GM10248 (cell line): ENCODE data around the gene FAM114A1.
"Not testable (repeated sequence)": the region's sequence is repeated elsewhere in the genome, so short reads cannot be mapped to it uniquely, and the experiment has no call there.

ENCODE experiments used
- CTCF ChIA-PET: fragments of 300-600 bp; sonication (Branson Sonifier 250); formaldehyde crosslinking; extraction: SDS; loops from one replicate; lab custom pipeline; 2021; ENCODE audit warnings: antibody characterized with exemption; lab: Yijun Ruan, JAX
- POLR2A ChIA-PET: fragments of 350-650 bp; sonication (Branson Sonifier 250); formaldehyde crosslinking; extraction: SDS; loops from one replicate; lab custom pipeline; 2020; ENCODE audit warnings: antibody characterized with exemption; lab: Yijun Ruan, JAX
- DNase-seq: peaks from one replicate; pipeline ENCODE4 v3.0.0; 2012; ENCODE audit errors: extremely low spot score
- TF ChIP-seq, protein P1 (sequence below): IDR thresholded peaks from 2 replicates; pipeline ENCODE4 v1.5.1; 2012; ENCODE audit warnings: mild to moderate bottlenecking, low read depth; ENCODE audit errors: extremely low read depth, missing control alignments, control extremely low read depth

Gene FAM114A1

DNA sequence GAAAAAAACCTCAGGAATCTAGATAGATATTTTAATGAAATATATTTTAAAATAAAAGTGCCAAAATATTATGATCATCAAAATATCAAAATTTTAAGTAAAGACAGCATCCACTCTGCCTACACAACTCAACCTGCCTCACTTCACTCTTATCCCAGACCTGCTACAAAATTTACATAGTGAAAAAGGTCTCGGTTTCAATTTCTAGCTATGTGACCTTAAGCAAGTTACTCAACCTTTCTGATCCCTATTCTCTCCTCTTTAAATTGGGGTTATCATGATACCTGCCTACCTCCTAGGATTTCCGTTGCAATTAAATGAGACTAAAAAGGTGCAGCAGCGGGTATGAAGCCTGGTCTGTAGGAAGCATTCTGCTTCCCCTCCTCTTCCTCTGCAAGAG is 72.9 kb downstream of the FAM114A1 start:
- no peak for DNase-seq
- ChIA-PET CTCF (interaction anchor here (0.8 to 1.6 kb wide), 3 partner anchors 9 to 16 kb away, joined by 3 read pairs; no protein-coding TSS in a partner anchor), POLR2A (no interaction called here)
- TF ChIP-seq, protein P1, sequence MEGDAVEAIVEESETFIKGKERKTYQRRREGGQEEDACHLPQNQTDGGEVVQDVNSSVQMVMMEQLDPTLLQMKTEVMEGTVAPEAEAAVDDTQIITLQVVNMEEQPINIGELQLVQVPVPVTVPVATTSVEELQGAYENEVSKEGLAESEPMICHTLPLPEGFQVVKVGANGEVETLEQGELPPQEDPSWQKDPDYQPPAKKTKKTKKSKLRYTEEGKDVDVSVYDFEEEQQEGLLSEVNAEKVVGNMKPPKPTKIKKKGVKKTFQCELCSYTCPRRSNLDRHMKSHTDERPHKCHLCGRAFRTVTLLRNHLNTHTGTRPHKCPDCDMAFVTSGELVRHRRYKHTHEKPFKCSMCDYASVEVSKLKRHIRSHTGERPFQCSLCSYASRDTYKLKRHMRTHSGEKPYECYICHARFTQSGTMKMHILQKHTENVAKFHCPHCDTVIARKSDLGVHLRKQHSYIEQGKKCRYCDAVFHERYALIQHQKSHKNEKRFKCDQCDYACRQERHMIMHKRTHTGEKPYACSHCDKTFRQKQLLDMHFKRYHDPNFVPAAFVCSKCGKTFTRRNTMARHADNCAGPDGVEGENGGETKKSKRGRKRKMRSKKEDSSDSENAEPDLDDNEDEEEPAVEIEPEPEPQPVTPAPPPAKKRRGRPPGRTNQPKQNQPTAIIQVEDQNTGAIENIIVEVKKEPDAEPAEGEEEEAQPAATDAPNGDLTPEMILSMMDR, result no peak

DNA sequence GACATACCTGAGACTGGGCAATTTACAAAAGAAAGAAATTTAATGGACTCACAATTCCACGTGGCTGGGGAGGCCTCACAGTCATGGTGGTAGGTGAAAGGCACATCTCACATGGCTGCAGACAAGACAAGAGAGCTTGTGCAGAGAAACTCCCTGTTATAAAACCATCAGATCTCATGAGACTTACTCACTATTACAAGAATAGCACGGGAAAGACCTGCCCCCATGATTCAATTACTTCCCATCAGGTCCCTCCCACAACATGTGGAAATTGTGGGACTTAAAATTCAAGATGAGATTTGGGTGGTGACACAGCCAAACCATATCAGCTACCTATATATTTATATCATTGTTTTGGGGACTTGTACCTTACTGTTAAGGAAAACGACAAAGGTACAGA is 74.3 kb downstream of the FAM114A1 start:
- CTCF ChIA-PET, result interaction anchor here (1.2 to 1.9 kb wide), 6 partner anchors 12 to 193 kb away, joined by 3 to 5 read pairs (median 3); no protein-coding TSS in a partner anchor
- DNase-seq, POLR2A ChIA-PET: not testable (repeated sequence)

DNA sequence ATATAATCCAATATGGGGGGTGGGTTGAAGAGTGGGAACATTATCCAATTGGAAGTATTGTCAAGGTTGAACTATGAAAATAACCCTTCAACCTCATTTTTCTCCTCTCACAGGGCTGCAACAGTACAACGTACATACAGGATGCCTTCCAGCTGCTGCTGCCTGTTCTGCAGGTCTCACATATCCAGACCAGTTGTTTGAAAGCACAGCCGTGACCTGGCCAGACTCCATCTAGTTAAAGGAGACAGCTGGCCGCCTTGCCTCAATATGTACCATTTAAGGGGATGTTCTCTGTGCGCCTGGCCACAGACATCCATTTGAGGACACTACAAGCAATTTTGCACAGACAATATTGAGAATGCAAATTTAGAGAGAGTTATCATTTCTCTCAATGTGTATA is 75.7 kb downstream of the FAM114A1 start:
- CTCF ChIA-PET, result interaction anchor here (1.4 to 1.9 kb wide), 3 partner anchors 15 to 192 kb away, joined by 3 to 5 read pairs (median 3); no protein-coding TSS in a partner anchor

DNA sequence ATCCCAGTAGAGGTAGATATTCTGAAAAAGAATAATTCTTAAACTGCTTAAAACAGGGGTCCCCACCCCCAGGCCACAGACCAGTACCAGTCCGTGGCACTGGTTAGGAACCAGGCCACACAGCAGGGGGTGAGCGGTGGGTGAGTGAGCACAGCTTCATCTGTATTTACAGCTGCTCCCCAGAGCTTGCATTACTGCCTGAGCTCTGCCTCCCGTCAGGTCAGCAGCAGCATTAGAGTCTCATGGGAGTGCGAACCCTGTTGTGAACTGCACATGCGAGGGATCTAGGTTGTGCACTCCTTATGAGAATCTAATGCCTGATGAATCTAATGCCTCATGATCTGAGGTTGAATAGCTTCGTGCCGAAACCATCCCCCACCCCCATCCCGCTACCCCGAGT is 76.8 kb downstream of the FAM114A1 start:
- POLR2A ChIA-PET, result no interaction called here
- no peak for DNase-seq
- TF ChIP-seq, protein P1, result no peak
- CTCF ChIA-PET, result interaction anchor here (0.8 to 1.3 kb wide), 3 partner anchors 11 to 21 kb away, joined by 3 read pairs; no protein-coding TSS in a partner anchor

More for the DNA sequence above, 75.7 kb downstream of the FAM114A1 start:
- POLR2A ChIA-PET, result no interaction called here
- TF ChIP-seq, protein P1, result no peak
- no peak for DNase-seq

- ChIA-PET POLR2A (no interaction called here), CTCF (no interaction called here)
- no peak for DNase-seq
- TF ChIP-seq, protein P1, result no peak
Measured at GRCh38 chr4:38946919-38947318, 79.3 kb downstream of the FAM114A1 start.

GRCh38 chr4:38948551-38948950 is 80.9 kb downstream of the FAM114A1 start:
- CTCF ChIA-PET, result interaction anchor here (1.0 to 1.6 kb wide), 5 partner anchors 10 to 46 kb away, joined by 3 to 6 read pairs (median 4); no protein-coding TSS in a partner anchor
- POLR2A ChIA-PET, result no interaction called here
- TF ChIP-seq, protein P1, result no peak
- no peak for DNase-seq

- ChIA-PET CTCF (interaction anchor here (0.8 to 1.9 kb wide), 8 partner anchors 9 to 47 kb away, joined by 3 to 6 read pairs (median 4); no protein-coding TSS in a partner anchor), POLR2A (no interaction called here)
- TF ChIP-seq, protein P1, result no peak
- DNase-seq, result no peak
Measured at GRCh38 chr4:38949411-38950051, 81.9 kb downstream of the FAM114A1 start.
